GM18873 (cell line): ENCODE results near the gene IVL.

Source experiments
- ATAC-seq: cut with Tn5 transposase; IDR thresholded peaks from one replicate; pipeline ENCODE4 v1.9.1; 2021; ENCODE audit warnings: mild to moderate bottlenecking, moderate library complexity, moderate number of reproducible peaks; ENCODE audit not compliant: unreplicated experiment, low FRiP score

The IVL gene

DNA sequence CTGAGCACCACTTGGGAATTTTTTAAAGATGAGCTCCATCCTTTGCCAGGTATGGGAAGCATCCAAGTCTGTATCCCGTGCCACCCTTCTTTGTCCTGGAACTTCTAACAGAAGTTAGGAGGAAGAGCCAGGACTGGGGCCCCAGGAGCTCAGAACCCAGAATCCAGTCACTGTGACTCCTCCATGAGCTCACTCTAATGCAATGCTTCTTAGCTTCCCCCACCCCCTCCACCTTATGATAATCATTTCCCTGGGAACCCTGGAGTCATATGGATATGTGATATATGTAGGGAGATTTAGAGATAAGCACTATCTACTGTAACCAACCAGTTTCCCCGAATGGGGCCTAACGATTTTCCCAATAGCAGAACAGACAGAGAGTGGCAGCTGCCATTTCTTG, 37.9 kb downstream of the IVL start:
- no peak for ATAC-seq

DNA sequence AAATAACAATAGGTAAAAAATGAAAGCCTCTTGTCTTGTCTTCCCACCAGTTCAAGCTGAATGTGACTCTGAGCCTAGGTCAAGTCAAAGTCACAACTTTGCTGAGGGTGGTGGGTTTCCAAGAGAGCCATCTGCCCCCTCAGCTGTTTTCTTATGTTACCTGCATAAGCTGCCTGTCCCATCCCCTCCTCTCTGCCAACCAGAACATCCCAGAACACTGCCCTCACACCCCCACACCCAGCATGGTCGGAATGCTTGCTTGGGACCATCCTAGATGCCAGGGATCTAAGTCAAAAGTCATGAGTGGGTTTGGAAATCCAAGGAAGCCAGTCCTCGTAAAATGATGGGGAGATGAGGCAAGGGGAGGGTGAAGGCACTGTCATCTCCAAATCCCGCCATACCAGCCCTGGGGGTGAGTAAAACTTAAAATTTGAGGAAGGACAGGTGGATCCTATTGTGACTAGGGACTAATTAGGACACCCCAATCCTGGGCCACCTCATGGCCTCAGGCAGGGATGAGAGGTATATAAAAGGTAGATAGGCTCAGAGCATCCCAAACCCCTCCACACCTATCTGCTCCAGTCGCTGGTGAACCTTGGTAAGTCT, 38.4 kb downstream of the IVL start, which contains the start of gene SPRR5:
Gene SPRR5 (plus strand): TSS at position 556 of the 606 bp plus-strand sequence. CDS start 1,349 bp downstream, outside the sequence.
- ATAC-seq, result no peak

DNA sequence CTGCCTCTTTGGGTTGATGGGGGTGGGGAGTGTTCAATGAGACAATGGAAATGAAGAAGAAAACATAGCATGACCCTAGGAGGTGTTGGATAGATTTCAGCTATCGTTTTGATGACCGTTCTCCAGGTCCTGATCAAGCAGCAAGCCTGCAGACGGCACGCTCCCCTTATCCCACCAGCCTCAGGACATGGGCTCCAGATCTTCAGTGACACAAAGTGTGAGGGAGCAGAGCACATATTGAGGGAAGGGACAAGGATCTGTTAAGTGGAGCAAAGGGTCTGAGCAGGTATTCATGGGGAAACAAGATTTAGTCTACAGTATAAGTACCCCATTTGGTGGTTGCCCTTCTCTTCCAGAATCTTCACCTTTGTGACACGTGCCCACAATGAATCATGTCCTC, 43.4 kb downstream of the IVL start:
- no peak for ATAC-seq

DNA sequence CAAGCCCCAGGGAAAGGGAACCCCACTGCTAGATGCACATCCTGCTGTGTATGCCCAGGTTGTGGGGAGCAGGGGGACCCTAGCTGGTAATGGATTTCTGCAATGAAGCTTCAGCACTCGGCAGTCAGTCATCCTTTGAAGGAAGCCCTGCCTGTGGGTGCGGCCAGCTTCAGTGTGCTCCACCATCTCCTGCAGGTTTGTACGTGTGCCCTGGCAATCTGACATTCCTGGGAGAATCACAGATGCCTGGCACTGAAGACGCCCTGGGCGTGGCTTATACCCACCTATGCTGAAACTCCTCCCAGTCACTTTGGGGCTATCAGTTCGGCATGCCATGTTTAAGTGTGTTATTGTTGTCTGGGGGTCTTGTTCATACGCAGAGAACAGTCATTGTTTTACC, 45.4 kb downstream of the IVL start:
- no peak for ATAC-seq

DNA sequence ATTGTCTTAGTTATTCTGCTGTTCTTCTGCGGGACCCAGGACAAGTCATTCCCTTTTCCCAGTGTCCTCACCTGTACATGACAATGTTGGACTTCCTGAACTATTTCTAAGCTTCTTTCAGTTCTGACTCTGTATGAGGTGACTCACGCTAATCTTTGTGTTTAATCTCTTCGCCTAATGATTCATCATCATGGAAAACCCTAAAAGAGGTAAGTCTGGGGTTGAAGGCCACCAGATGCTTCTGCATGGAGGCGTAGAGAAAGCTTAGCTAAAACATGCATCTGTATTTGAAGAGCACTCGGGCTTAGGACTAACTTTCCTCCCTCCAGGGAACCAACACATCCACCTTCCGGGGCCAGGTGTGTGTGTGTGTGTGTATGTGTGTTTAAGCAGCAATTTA, 46.1 kb downstream of the IVL start:
- no peak for ATAC-seq

DNA sequence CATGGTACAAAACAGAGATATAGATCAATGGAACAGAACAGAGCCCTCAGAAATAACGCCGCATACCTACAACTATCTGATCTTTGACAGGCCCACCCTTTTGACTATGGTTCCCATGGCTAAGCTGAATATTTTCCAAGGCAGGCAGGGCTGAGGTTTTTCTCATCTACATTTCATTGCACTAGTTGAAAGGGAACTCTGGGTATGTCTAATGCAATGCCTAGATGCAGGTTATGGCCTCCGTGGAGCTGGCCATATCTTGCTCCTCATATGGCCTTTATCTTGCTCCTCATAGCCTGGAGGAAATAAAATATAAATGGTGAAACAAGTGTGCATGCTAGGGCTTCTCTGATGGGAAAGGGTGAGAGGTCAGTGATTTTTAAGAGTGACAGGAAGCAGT, 49.2 kb downstream of the IVL start:
- no peak for ATAC-seq

DNA sequence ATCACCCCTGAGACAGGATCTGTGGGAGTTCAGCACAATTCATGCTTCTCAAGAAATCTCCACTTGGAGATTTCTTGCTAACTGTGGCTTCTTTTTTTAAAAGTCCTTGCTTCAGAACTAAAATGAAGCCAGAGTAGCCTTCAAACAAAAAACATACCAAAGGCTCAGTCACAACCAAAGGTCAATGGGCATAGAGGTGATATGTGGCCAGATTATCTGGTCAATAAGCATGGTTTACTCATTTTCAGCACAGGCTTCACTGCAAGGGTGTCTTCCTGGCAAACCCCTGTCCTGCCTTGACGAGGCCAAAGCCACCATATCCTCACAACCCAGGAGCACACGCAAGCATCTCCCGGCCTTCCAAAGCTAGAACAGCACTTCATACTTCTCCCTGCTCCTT, 50.9 kb downstream of the IVL start:
- no peak for ATAC-seq

DNA sequence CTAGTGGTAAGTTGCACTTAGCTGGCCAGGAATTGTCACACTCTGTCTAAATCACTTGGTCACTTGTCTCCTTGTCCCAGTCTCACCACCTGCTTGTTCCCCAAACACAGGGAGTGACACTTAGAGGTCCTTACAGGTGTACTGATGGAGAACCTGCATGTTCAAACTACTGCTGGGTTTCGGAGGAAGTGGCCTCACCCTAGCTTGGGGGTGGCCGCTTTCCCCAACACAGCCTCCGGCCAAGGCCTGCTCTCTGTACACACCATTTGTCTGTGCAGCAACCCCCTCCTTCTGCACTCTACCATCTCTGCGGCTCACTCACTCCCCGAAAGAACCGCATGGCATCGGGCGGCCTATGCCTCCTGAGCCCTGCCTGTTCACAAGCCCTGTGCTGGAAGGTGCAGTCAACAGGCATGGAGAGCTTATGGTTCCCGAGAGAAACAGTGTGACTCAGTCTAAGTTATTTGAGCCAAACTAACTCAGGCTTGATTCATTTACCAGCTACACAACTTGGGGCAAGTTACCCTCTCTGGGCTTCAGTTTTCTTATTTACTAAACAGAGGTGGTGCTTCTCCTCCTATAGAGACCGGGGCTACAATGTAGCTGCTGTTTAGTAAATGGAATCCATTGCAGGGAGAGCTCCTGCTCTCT, 51.6 kb downstream of the IVL start:
- no peak for ATAC-seq

DNA sequence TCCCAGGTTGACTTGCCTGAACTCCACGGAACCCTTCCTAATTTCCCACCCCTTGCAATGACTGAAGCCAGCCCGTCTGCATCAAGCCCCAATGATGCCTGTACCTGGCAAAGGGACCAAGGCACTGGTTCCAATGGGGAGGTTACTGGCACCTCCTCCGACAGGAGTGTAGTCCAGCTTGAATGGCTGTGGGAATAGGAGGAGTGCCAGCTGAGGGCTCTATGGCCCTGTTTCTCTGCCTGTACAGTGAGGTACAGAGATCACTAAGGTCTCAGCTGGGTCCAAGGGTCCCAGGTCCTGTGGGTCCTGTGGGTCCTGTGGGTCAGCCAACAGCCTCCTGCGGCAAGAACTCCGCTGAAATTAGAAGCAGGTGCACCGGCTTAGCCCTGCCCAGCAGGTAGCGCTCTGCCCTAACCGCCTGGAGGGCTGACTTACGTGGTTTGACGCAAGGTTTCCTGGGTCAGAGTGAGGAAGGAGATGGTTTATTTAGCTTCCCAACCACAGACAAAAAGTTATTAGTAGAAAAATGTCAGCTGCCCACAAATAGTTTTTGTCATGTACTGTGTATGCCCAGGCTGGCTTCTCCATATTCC, 52.2 kb downstream of the IVL start:
- no peak for ATAC-seq
